ENCODE data around the gene NPB.

The NPB gene

GRCh38 chr17:81902023-81902652, at the start of gene NPB:
NPB (plus strand) TSS chr17:81902238; CDS start chr17:81902278, 40 bp downstream.
- no peak within 1 kb of the TSS for H3K4me3 ChIP-seq (ENCODE audit: control insufficient read depth, low read depth, low read length)
- TF ChIP-seq CTCF (conservative IDR thresholded peaks at IDR 0.05; ENCODE audit: control insufficient read depth, insufficient read depth, low read depth, low read length) = no peak
- no peak for DNase-seq (ENCODE audit: low read depth)

- TF ChIP-seq CTCF (conservative IDR thresholded peaks at IDR 0.05; ENCODE audit: control insufficient read depth, insufficient read depth, low read depth, low read length) = no peak
- no peak overlapping the region for H3K4me3 ChIP-seq (ENCODE audit: control insufficient read depth, low read depth, low read length)
- DNase-seq (ENCODE audit: low read depth) = peak; percentile 82
These were observed 46.9 kb upstream of the NPB start for GRCh38 chr17:81854974-81855774.

- no peak for TF ChIP-seq CTCF (conservative IDR thresholded peaks at IDR 0.05; ENCODE audit: control insufficient read depth, insufficient read depth, low read depth, low read length)
- peak overlapping the region; percentile 92 for H3K4me3 ChIP-seq (ENCODE audit: control insufficient read depth, low read depth, low read length)
- DNase-seq (ENCODE audit: low read depth) = peak; percentile 49
These were observed 43.7 kb upstream of the NPB start for GRCh38 chr17:81858170-81858966.

- H3K4me3 ChIP-seq (ENCODE audit: control insufficient read depth, low read depth, low read length) = peak overlapping the region; percentile 92
- TF ChIP-seq CTCF (conservative IDR thresholded peaks at IDR 0.05; ENCODE audit: control insufficient read depth, insufficient read depth, low read depth, low read length) = no peak
- DNase-seq (ENCODE audit: low read depth) = peak; percentile 30
These were observed 42.8 kb upstream of the NPB start for GRCh38 chr17:81858967-81859905.

GRCh38 chr17:81859906-81860755, 41.9 kb upstream of the NPB start, which contains the start of gene P4HB:
P4HB (minus strand) TSS chr17:81860535; CDS start chr17:81860471, 64 bp downstream.
- DNase-seq (ENCODE audit: low read depth) = no peak
- peak within 1 kb of the TSS; percentile 92 for H3K4me3 ChIP-seq (ENCODE audit: control insufficient read depth, low read depth, low read length)
- TF ChIP-seq CTCF (conservative IDR thresholded peaks at IDR 0.05; ENCODE audit: control insufficient read depth, insufficient read depth, low read depth, low read length) = no peak
